Activated CD8-positive, alpha-beta memory T cell treated with anti-CD3 and anti-CD28 coated beads, Interleukin-2, amount 10 ng/mL, durations not matched to agents 7 days and 5 days (primary cell): ENCODE data around the gene EXOC8. TPM values are rescaled to one million over a fixed set of nuclear protein-coding genes. Genes with fewer than 3 reads are reported as not detected.
A peak's percentile ranks its signal among the peaks of the same experiment; 100 is the strongest.

Experiments used
- ATAC-seq: fragments of 150-1000 bp; cut with Tn5 transposase; one replicate; pipeline ENCODE4 v1.10.0; 2021; ENCODE audit warnings: moderate library complexity
- CTCF ChIA-PET: fragments of 350-600 bp; sonication (Branson Sonifier 250); formaldehyde crosslinking; loops from one replicate; lab custom pipeline; 2021; ENCODE audit warnings: antibody characterized with exemption; lab: Charles Lee
- DNase-seq: peaks from one replicate; pipeline ENCODE4 v3.0.0-alpha.2; 2020
- H3K27ac Mint-ChIP-seq: one replicate; pipeline ENCODE4 v1.8.0; 2021; ENCODE audit warnings: mild to moderate bottlenecking, mixed read lengths
- H3K27me3 Mint-ChIP-seq: one replicate; pipeline ENCODE4 v1.8.0; 2021; ENCODE audit warnings: mixed read lengths
- H3K36me3 Mint-ChIP-seq: one replicate; pipeline ENCODE4 v1.8.0; 2021; ENCODE audit warnings: mild to moderate bottlenecking, mixed read lengths
- H3K4me1 Mint-ChIP-seq: one replicate; pipeline ENCODE4 v1.8.0; 2021; ENCODE audit warnings: mixed read lengths
- H3K4me3 Mint-ChIP-seq: one replicate; pipeline ENCODE4 v1.8.0; 2021; ENCODE audit warnings: mild to moderate bottlenecking, moderate library complexity, mixed read lengths
- H3K9me3 Mint-ChIP-seq: one replicate; pipeline ENCODE4 v1.8.0; 2022; ENCODE audit warnings: low read depth, mixed read lengths
- total RNA-seq, 2 experiments: library from RNA; stranded (reverse); gene quantifications; one replicate each; pipeline ENCODE4 v1.2.3, GENCODE V29; 2021

Gene EXOC8
- total RNA-seq, 2 experiments from 2014 or later: 18.8 to 19.3 TPM

- Mint-ChIP-seq H3K36me3 (no peaks in the 10 kb centered on the region), H3K4me1 (no peaks in the 10 kb centered on the region), H3K27me3 (no peaks in the 10 kb centered on the region), H3K4me3 (no peak overlapping the region), H3K27ac (no peak overlapping the region), H3K9me3 (no peaks in the 10 kb centered on the region)
- no peak for DNase-seq
- ATAC-seq: no peak
- CTCF ChIA-PET: no interaction called here
These were observed 14.6 kb downstream of the EXOC8 start for GRCh38 chr1:231322880-231323530.

- Mint-ChIP-seq H3K27me3 (no peaks in the 10 kb centered on the region), H3K36me3 (no peaks in the 10 kb centered on the region), H3K27ac (no peak overlapping the region), H3K4me1 (no peaks in the 10 kb centered on the region), H3K9me3 (no peaks in the 10 kb centered on the region), H3K4me3 (no peak overlapping the region)
- peak; percentile 14 for DNase-seq
- ATAC-seq: no peak
- CTCF ChIA-PET: interaction anchor here (1.2 to 1.3 kb wide), 2 partner anchors 15 to 271 kb away, joined by 3 read pairs; no protein-coding TSS in a partner anchor
These were observed 18.6 kb downstream of the EXOC8 start for GRCh38 chr1:231319080-231319479.

GRCh38 chr1:231318568-231318967 lies 19.1 kb downstream of the EXOC8 start:
- DNase-seq: peak; percentile 29
- H3K9me3 Mint-ChIP-seq: no peaks in the 10 kb centered on the region
- H3K4me1 Mint-ChIP-seq: no peaks in the 10 kb centered on the region
- H3K27ac Mint-ChIP-seq: no peak overlapping the region
- H3K36me3 Mint-ChIP-seq: no peaks in the 10 kb centered on the region
- CTCF ChIA-PET: interaction anchor here (1.0 to 1.2 kb wide), 2 partner anchors 37 to 271 kb away, joined by 3 to 5 read pairs; no protein-coding TSS in a partner anchor
- H3K27me3 Mint-ChIP-seq: no peaks in the 10 kb centered on the region
- no peak for ATAC-seq
- H3K4me3 Mint-ChIP-seq: no peak overlapping the region

GRCh38 chr1:231318015-231318355 lies 19.7 kb downstream of the EXOC8 start:
- CTCF ChIA-PET: interaction anchor here (1.0 to 3.4 kb wide), 4 partner anchors 19 to 284 kb away, joined by 3 to 18 read pairs (median 4); partner anchors contain the start of genes EXOC8 and SPRTN
- Mint-ChIP-seq H3K4me1 (no peaks in the 10 kb centered on the region), H3K9me3 (no peaks in the 10 kb centered on the region), H3K27ac (no peak overlapping the region), H3K27me3 (no peaks in the 10 kb centered on the region), H3K36me3 (no peaks in the 10 kb centered on the region), H3K4me3 (no peak overlapping the region)
- DNase-seq (no peak), ATAC-seq (no peak)

GRCh38 chr1:231317306-231318014 lies 20.2 kb downstream of the EXOC8 start:
- no peaks in the 10 kb centered on the region for H3K36me3 Mint-ChIP-seq
- H3K4me3 Mint-ChIP-seq: no peak overlapping the region
- DNase-seq: peak; percentile 31

GRCh38 chr1:231315887-231316286 lies 21.8 kb downstream of the EXOC8 start:
- H3K36me3 Mint-ChIP-seq: no peaks in the 10 kb centered on the region
- no peak overlapping the region for H3K4me3 Mint-ChIP-seq
- H3K27me3 Mint-ChIP-seq: no peaks in the 10 kb centered on the region
- DNase-seq (peak; percentile 57), ATAC-seq (peak; percentile 86)
- H3K9me3 Mint-ChIP-seq: no peaks in the 10 kb centered on the region
- no peak overlapping the region for H3K27ac Mint-ChIP-seq
- CTCF ChIA-PET: interaction anchor here (0.6 to 3.4 kb wide), 14 partner anchors 15 to 292 kb away, joined by 3 to 18 read pairs (median 4); partner anchors contain the start of genes EXOC8 and SPRTN
- no peaks in the 10 kb centered on the region for H3K4me1 Mint-ChIP-seq

More at GRCh38 chr1:231317306-231318014, 20.2 kb downstream of the EXOC8 start:
- H3K4me1 Mint-ChIP-seq: no peaks in the 10 kb centered on the region
- CTCF ChIA-PET: interaction anchor here (1.0 to 3.4 kb wide), 7 partner anchors 19 to 288 kb away, joined by 3 to 18 read pairs (median 4); partner anchors contain the start of genes EXOC8 and SPRTN
- no peaks in the 10 kb centered on the region for H3K27me3 Mint-ChIP-seq
- no peak overlapping the region for H3K27ac Mint-ChIP-seq
- ATAC-seq: no peak
- H3K9me3 Mint-ChIP-seq: no peaks in the 10 kb centered on the region

GRCh38 chr1:231313661-231314060 lies 24.0 kb downstream of the EXOC8 start:
- H3K4me1 Mint-ChIP-seq: no peaks in the 10 kb centered on the region
- ATAC-seq (no peak), DNase-seq (peak; percentile 22)
- H3K4me3 Mint-ChIP-seq: no peak overlapping the region
- H3K27ac Mint-ChIP-seq: no peak overlapping the region
- CTCF ChIA-PET: interaction anchor here (2.2 kb wide), 1 partner anchor 11 kb away, joined by 6 read pairs; no protein-coding TSS in a partner anchor
- H3K9me3 Mint-ChIP-seq: no peaks in the 10 kb centered on the region
- H3K27me3 Mint-ChIP-seq: no peaks in the 10 kb centered on the region
- H3K36me3 Mint-ChIP-seq: no peaks in the 10 kb centered on the region

GRCh38 chr1:231312432-231312788 lies 25.2 kb downstream of the EXOC8 start:
- ATAC-seq: no peak
- CTCF ChIA-PET: no interaction called here

GRCh38 chr1:231311720-231312431 lies 25.8 kb downstream of the EXOC8 start:
- peak; percentile 38 for DNase-seq
- Mint-ChIP-seq H3K36me3 (no peaks in the 10 kb centered on the region), H3K27ac (no peak overlapping the region), H3K4me1 (no peaks in the 10 kb centered on the region), H3K9me3 (no peaks in the 10 kb centered on the region), H3K27me3 (no peaks in the 10 kb centered on the region), H3K4me3 (no peak overlapping the region)
- ATAC-seq: no peak
- CTCF ChIA-PET: no interaction called here

More at GRCh38 chr1:231312432-231312788, 25.2 kb downstream of the EXOC8 start:
- H3K27ac Mint-ChIP-seq: no peak overlapping the region
- H3K36me3 Mint-ChIP-seq: no peaks in the 10 kb centered on the region
- peak; percentile 28 for DNase-seq
- no peaks in the 10 kb centered on the region for H3K27me3 Mint-ChIP-seq
- H3K4me1 Mint-ChIP-seq: no peaks in the 10 kb centered on the region
- no peaks in the 10 kb centered on the region for H3K9me3 Mint-ChIP-seq
- no peak overlapping the region for H3K4me3 Mint-ChIP-seq

- CTCF ChIA-PET: no interaction called here
- DNase-seq: no peak
- H3K4me1 Mint-ChIP-seq: no peaks in the 10 kb centered on the region
- no peak overlapping the region for H3K27ac Mint-ChIP-seq
- no peak overlapping the region for H3K4me3 Mint-ChIP-seq
- H3K36me3 Mint-ChIP-seq: no peaks in the 10 kb centered on the region
- no peaks in the 10 kb centered on the region for H3K27me3 Mint-ChIP-seq
- H3K9me3 Mint-ChIP-seq: no peaks in the 10 kb centered on the region
- ATAC-seq: no peak
These were observed 27.2 kb downstream of the EXOC8 start for GRCh38 chr1:231310391-231310934.

- Mint-ChIP-seq H3K9me3 (no peaks in the 10 kb centered on the region), H3K27me3 (no peaks in the 10 kb centered on the region), H3K4me3 (no peak overlapping the region), H3K27ac (no peak overlapping the region), H3K4me1 (no peaks in the 10 kb centered on the region), H3K36me3 (no peaks in the 10 kb centered on the region)
- DNase-seq: no peak
- ATAC-seq: no peak
- CTCF ChIA-PET: interaction anchor here (2.5 kb wide), 1 partner anchor 12 kb away, joined by 6 read pairs; no protein-coding TSS in a partner anchor
These were observed 35.7 kb downstream of the EXOC8 start for GRCh38 chr1:231301990-231302389.

GRCh38 chr1:231295938-231296337 lies 41.7 kb downstream of the EXOC8 start:
- H3K36me3 Mint-ChIP-seq: no peaks in the 10 kb centered on the region
- no peaks in the 10 kb centered on the region for H3K4me1 Mint-ChIP-seq
- ATAC-seq: no peak
- no peaks in the 10 kb centered on the region for H3K9me3 Mint-ChIP-seq
- no peak overlapping the region for H3K4me3 Mint-ChIP-seq
- no peaks in the 10 kb centered on the region for H3K27me3 Mint-ChIP-seq
- CTCF ChIA-PET: no interaction called here
- H3K27ac Mint-ChIP-seq: no peak overlapping the region
- DNase-seq: no peak

- Mint-ChIP-seq H3K9me3 (no peaks in the 10 kb centered on the region), H3K4me3 (no peak overlapping the region), H3K27me3 (no peaks in the 10 kb centered on the region), H3K36me3 (no peaks in the 10 kb centered on the region), H3K4me1 (no peaks in the 10 kb centered on the region), H3K27ac (no peak overlapping the region)
- CTCF ChIA-PET: no interaction called here
- no peak for DNase-seq
- no peak for ATAC-seq
These were observed 51.0 kb downstream of the EXOC8 start for GRCh38 chr1:231286603-231287002.
